HG03457 (cell line): ENCODE data around the gene ARHGEF1.

ENCODE experiments used
- ATAC-seq: cut with Tn5 transposase; IDR thresholded peaks from one replicate; pipeline ENCODE4 v1.9.1; 2021; ENCODE audit warnings: moderate number of reproducible peaks; ENCODE audit not compliant: unreplicated experiment

The ARHGEF1 gene

GRCh38 chr19:41945135-41945766, 62.3 kb downstream of the ARHGEF1 start:
- peak; percentile 68 for ATAC-seq

- no peak for ATAC-seq
Observed at GRCh38 chr19:41947091-41947490, 64.1 kb downstream of the ARHGEF1 start.

- ATAC-seq: no peak
Observed at GRCh38 chr19:41951686-41952172, 68.7 kb downstream of the ARHGEF1 start.

GRCh38 chr19:41955521-41955920, 72.5 kb downstream of the ARHGEF1 start:
- no peak for ATAC-seq

GRCh38 chr19:41956621-41957020, 73.6 kb downstream of the ARHGEF1 start:
- ATAC-seq: no peak
